OCI-LY7 (cell line): ENCODE measurements around the gene INHBE. TPM values are rescaled to one million over a fixed set of nuclear protein-coding genes. Genes with fewer than 3 reads are reported as not detected.

Experiments
- BruUV-seq: library from RNA; stranded (reverse); fragments of 400-500 nt; replicated peaks from 2 replicates; lab custom pipeline; 2021; lab: Mats Ljungman, UMichigan
- CTCF ChIA-PET: fragments of 300-600 bp; sonication (Branson Sonifier 250); formaldehyde crosslinking; loops from one replicate; lab custom pipeline; 2022; ENCODE audit warnings: antibody characterized with exemption; ENCODE audit not compliant: unreplicated experiment; lab: Charles Lee
- POLR2A ChIA-PET: fragments of 300-600 bp; sonication (Branson Sonifier 250); formaldehyde crosslinking; loops from one replicate; lab custom pipeline; 2022; ENCODE audit warnings: antibody characterized with exemption; lab: Charles Lee
- DNase-seq: peaks from one replicate; pipeline ENCODE4 v3.0.0-alpha.2; 2015; ENCODE audit warnings: low spot score
- H2AFZ ChIP-seq: fragments of 200-600 bp; sonication (generic), shearing (Covaris generic); 2 replicates; pipeline ENCODE4 v1.6.1; 2014; ENCODE audit warnings: mild to moderate bottlenecking, antibody characterized with exemption, low read length, moderate library complexity
- H3K27ac ChIP-seq: fragments of 200-600 bp; sonication (generic); 2 replicates; pipeline ENCODE4 v1.5.1; 2014; ENCODE audit warnings: mixed run types, low read depth, mild to moderate bottlenecking, moderate library complexity, low read length, inconsistent platforms; ENCODE audit not compliant: poor library complexity, severe bottlenecking
- H3K36me3 ChIP-seq: fragments of 200-600 bp; sonication (generic); 2 replicates; pipeline ENCODE4 v1.6.1; 2014; ENCODE audit warnings: mild to moderate bottlenecking, antibody characterized with exemption, low read length, moderate library complexity, mixed read lengths; ENCODE audit not compliant: insufficient read depth
- H3K4me1 ChIP-seq: fragments of 200-600 bp; sonication (generic); 2 replicates; pipeline ENCODE4 v1.5.1; 2014; ENCODE audit warnings: mild to moderate bottlenecking, low read length; ENCODE audit not compliant: insufficient read depth, poor library complexity, severe bottlenecking
- H3K4me2 ChIP-seq: fragments of 200-600 bp; sonication (generic); 2 replicates; pipeline ENCODE4 v1.6.1; 2014; ENCODE audit warnings: mild to moderate bottlenecking, low read length
- H3K4me3 ChIP-seq: fragments of 200-600 bp; sonication (generic); 2 replicates; pipeline ENCODE4 v1.5.1; 2014; ENCODE audit warnings: mild to moderate bottlenecking, low read depth, low read length; ENCODE audit not compliant: poor library complexity, severe bottlenecking
- H3K79me2 ChIP-seq: fragments of 200-600 bp; sonication (generic); 2 replicates; pipeline ENCODE4 v1.6.1; 2016; ENCODE audit warnings: low read depth, mild to moderate bottlenecking, low read length, moderate library complexity, mixed read lengths; ENCODE audit not compliant: insufficient read depth
- H3K9me2 ChIP-seq: fragments of 200-600 bp; sonication (generic); 2 replicates; pipeline ENCODE4 v1.6.1; 2016; ENCODE audit warnings: mild to moderate bottlenecking, low read length, mixed read lengths; ENCODE audit not compliant: insufficient read depth
- H3K9me3 ChIP-seq: fragments of 200-600 bp; sonication (generic); 2 replicates; pipeline ENCODE4 v1.6.1; 2014; ENCODE audit warnings: mild to moderate bottlenecking, mixed run types, low read length, mixed read lengths
- H4K20me1 ChIP-seq: fragments of 200-600 bp; sonication (generic); 2 replicates; pipeline ENCODE4 v1.6.1; 2014; ENCODE audit warnings: mild to moderate bottlenecking, antibody characterized with exemption, low read length, moderate library complexity, mixed read lengths; ENCODE audit not compliant: insufficient read depth
- EZH2phosphoT487 ChIP-seq: fragments of 200-600 bp; sonication (generic); IDR thresholded peaks from 2 replicates; pipeline ENCODE4 v1.6.1; 2018; ENCODE audit warnings: low read depth, borderline replicate concordance, mild to moderate bottlenecking, mixed run types, antibody characterized with exemption, low read length, moderate library complexity, mixed read lengths
- intact Hi-C: fragments of 100-400 bp; cut with micrococcal nuclease; formaldehyde crosslinking; loops from one replicate; pipeline ENCODE4 v1.10.0; 2022; ENCODE audit not compliant: unreplicated experiment
- total RNA-seq, 2 experiments: library from RNA; depleted of rRNA in 1 of 2; stranded (reverse); fragments of >200 nt in 1 of 2; shearing (Covaris generic) in 1 of 2; gene quantifications; 2 replicates each; pipeline ENCODE4 v1.2.3, GENCODE V29; 2014 to 2022
- TF ChIP-seq, protein P1 (sequence below): fragments of 200-600 bp; sonication (generic); conservative IDR thresholded peaks from 2 replicates; pipeline ENCODE4 v1.5.1; 2014; ENCODE audit warnings: mild to moderate bottlenecking, antibody characterized with exemption, low read length, moderate library complexity, mixed read lengths

Gene INHBE
- total RNA-seq, 2 experiments from 2014 or later: 3.2 to 4.0 TPM

- Histone ChIP-seq H3K9me2 (no peaks in the 10 kb centered on the region), H3K36me3 (peaks cover 19% of the 10 kb centered on the region; the same call in 1 of the 2 replicates), H4K20me1 (no peaks in the 10 kb centered on the region), H3K9me3 (no peaks in the 10 kb centered on the region), H3K4me2 (no peak overlapping the region), H3K79me2 (no peaks in the 10 kb centered on the region), H3K4me3 (no peak overlapping the region), H3K4me1 (no peaks in the 10 kb centered on the region), H3K27ac (no peak overlapping the region), H2AFZ (no peak overlapping the region)
- intact Hi-C loops: no loop called here
- DNase-seq: no peak
- TF ChIP-seq, protein P1, sequence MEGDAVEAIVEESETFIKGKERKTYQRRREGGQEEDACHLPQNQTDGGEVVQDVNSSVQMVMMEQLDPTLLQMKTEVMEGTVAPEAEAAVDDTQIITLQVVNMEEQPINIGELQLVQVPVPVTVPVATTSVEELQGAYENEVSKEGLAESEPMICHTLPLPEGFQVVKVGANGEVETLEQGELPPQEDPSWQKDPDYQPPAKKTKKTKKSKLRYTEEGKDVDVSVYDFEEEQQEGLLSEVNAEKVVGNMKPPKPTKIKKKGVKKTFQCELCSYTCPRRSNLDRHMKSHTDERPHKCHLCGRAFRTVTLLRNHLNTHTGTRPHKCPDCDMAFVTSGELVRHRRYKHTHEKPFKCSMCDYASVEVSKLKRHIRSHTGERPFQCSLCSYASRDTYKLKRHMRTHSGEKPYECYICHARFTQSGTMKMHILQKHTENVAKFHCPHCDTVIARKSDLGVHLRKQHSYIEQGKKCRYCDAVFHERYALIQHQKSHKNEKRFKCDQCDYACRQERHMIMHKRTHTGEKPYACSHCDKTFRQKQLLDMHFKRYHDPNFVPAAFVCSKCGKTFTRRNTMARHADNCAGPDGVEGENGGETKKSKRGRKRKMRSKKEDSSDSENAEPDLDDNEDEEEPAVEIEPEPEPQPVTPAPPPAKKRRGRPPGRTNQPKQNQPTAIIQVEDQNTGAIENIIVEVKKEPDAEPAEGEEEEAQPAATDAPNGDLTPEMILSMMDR: no peak
- no peak for TF ChIP-seq EZH2phosphoT487
- BruUV-seq: no TSS peak
- ChIA-PET POLR2A (interaction anchor here (0.7 kb wide), 1 partner anchor 324 kb away, joined by 3 read pairs; no protein-coding TSS in a partner anchor), CTCF (interaction anchor here (0.5 kb wide), 1 partner anchor 12 kb away, joined by 4 read pairs; no protein-coding TSS in a partner anchor)
Measured at GRCh38 chr12:57415088-57415487, 40.0 kb upstream of the INHBE start.

GRCh38 chr12:57416039-57416996, 38.8 kb upstream of the INHBE start:
- H3K4me2 ChIP-seq: no peak overlapping the region
- H3K9me3 ChIP-seq: no peaks in the 10 kb centered on the region
- intact Hi-C loops: no loop called here
- BruUV-seq: no TSS peak
- ChIA-PET CTCF (no interaction called here), POLR2A (interaction anchor here (0.5 kb wide), 1 partner anchor 25 kb away, joined by 7 read pairs; no protein-coding TSS in a partner anchor)
- H4K20me1 ChIP-seq: no peaks in the 10 kb centered on the region
- no peaks in the 10 kb centered on the region for H3K4me1 ChIP-seq
- H3K4me3 ChIP-seq: no peak overlapping the region
- TF ChIP-seq, protein P1: no peak
- TF ChIP-seq EZH2phosphoT487: no peak
- H2AFZ ChIP-seq: no peak overlapping the region
- no peaks in the 10 kb centered on the region for H3K79me2 ChIP-seq
- peaks cover 20% of the 10 kb centered on the region; the same call in 1 of the 2 replicates for H3K36me3 ChIP-seq
- H3K27ac ChIP-seq: no peak overlapping the region
- DNase-seq: no peak
- H3K9me2 ChIP-seq: no peaks in the 10 kb centered on the region
